Stimulated activated CD8-positive, alpha-beta memory T cell treated with anti-CD3 and anti-CD28 coated beads, Interleukin-7, amount 100 ng/mL, for 1 hour (primary cell): ENCODE data around the gene MEST.
"Not testable (repeated sequence)": the region's sequence is repeated elsewhere in the genome, so short reads cannot be mapped to it uniquely, and the experiment has no call there.

ENCODE experiments used
- DNase-seq, 2 donors: peaks; one replicate each; pipeline ENCODE4 v3.0.0-alpha.2; 2020; ENCODE audit warnings: low read depth in 2 of 2

The MEST gene

DNA sequence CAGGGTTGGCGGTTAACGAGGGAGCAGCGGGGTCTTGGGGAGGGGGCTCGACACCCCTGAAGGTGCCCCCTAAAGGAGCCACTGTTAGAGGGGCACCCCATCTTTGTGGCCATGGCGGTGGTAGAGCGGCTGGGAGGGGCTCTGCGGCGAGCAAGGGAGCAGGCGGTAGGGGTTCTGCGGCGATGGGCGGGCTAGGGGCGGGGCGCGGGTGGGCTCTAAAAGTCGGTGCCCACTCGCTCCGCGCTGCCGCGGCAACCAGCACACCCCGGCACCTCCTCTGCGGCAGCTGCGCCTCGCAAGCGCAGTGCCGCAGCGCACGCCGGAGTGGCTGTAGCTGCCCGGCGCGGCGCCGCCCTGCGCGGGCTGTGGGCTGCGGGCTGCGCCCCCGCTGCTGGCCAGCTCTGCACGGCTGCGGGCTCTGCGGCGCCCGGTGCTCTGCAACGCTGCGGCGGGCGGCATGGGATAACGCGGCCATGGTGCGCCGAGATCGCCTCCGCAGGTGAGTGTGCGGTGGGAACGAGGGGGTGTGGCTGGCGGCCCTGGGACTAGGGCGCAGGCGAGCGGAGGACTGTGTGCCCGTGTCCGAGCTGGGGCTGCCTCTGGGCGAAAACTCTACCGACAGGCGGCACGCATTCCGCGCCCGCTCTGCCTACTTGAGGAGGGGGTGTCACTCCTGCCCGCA, at the start of gene MEST:
Gene MEST, plus strand, starts transcription at position 245 of the 682 bp plus-strand sequence. Its CDS starts 229 bp downstream, at position 474.
- DNase-seq = no peak

DNA sequence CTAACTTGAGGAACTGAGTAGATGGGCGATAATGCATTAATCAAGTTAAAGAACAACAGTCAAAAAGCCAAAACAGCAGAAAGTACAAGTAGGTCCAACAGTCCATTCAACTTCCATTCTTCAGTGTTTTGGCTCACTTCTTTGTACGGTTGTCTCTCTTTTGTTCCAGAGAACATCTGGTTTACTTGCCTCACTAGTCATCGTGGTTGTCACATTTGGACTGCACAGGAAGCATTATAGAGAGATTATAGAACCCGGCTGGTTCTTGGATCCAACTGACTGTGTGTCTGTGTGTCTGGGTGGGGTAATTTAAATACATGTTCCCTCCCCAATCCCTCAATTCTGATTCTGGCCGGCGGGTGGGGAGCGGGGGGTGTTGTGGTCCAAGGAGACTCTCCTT, 49.3 kb upstream of the MEST start:
- no peak for DNase-seq

DNA sequence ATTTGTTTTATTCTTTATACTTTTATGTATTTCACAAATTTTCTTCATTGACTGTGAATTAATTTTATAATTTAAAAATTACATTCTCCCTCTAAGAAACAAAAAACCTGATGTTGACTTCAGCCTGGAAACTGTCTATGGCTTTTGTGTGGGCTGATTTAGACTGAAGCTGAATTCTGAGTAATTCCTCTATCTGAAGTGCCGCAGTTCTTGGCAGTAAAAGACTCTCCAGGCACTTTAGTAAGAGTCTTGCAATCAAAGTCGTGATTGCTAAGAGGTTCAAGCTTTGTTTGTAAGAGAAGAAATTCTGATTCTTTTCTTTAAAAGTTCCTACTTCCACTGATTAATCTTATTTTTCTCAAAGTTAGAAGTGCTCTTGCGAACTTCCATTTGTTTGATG, 47.7 kb upstream of the MEST start:
- DNase-seq = no peak

DNA sequence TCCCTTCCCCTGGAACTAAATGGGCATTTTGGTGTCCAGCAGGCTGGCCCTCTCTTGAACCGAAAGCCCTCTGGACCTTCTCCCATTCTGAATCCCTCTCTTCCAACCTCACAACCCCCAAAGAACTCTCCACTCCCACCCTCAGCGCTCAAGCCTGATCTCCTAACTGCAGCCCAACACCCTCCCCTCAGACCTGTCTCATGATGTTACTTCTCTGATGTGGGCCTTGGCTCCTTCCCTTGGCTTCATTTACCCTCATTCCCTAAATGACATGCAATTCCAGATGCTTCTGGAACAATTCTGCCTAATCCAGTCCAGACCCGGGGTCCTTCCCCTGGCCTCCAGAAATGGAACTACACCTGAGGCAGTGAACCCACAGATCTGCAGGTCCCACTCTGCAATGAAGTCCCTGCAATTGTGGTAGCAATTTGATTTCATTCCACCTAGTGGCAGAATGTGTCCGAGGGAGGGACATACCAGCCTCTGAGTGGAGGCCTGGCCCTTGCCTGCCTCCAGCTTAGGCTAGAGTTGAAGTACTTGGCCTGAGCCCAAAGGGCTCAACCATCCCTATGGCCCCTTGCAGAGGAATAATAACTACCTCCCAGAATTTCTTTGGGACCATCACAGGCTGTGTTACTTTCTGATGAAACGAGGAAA, 47.0 kb upstream of the MEST start:
- no peak for DNase-seq

DNA sequence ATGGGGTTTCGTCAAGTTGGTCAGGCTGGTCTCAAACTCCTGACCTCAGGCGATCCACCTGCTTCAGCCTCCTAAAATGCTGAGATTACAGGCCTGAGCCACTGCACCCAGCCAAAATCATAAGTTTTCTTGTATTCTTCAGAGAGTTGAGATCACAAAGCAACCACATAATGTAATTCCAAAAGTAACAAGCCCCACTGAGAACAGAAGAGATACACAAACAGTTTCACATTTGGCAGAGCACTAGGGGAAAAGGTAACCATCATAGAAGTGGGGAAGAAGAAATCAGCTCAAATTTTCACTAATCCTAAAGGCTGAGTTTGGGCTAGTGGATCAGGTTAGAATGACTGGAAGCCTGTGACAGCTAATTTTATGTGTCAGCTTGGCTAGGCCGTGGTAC, 45.6 kb upstream of the MEST start:
- DNase-seq = no peak

GRCh38 chr7:130451344-130451743, 40.5 kb upstream of the MEST start:
- not testable (repeated sequence) for DNase-seq

DNA sequence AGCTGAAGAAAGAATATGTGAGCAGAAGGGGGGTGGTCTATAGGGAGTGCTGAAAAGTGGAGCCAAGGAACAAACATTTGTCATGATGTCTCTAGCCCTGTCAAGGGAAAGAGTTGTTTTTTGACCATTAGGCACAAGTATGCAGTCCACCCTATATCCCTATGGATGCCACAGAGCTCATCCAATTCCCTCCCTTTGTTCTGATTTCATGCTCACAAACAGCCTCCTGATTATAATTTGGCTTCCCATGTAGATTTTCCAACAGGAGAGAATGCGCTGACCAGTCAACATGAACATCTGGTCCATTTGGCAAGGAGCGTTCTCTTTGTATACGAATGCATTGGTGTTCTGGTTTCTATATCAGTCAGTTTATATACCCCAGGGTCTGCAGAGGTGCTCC, 38.9 kb upstream of the MEST start:
- no peak for DNase-seq

DNA sequence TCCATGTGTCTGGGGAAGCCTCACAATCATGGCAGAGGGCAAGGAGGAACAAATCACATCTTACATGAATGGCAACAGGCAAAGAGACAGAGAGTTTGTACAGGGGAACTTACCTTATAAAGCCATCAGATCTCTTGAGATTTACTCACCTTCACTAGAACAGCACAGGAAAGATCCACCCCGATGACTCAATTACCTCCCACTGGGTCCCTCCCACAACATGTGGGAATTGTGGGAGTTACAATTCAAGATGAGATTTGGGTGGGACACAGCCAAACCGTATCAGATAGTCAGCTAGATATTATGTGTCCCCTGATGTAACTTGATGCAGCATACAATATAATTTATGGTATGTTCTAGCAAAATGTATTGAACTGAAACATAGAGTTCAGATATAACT, 36.9 kb upstream of the MEST start:
- DNase-seq = no peak

DNA sequence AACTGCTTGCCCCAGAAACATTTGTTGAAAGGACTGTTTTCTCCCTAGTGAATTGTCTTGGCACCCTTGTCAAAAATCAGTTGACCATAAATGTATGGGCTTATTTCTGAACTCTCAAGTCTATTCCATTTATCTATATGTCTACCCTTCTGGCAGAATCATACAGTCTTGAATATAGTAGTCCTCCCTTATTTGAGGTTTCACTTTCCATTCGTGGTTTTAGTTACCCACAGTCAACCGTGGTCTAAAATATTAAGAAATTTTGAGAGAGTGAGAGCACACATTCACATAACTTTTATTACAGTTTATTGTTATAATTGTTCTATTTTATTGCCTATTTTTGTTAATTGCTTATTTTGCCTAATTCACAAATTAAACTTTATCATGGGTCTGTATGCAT, 33.6 kb upstream of the MEST start:
- no peak for DNase-seq

DNA sequence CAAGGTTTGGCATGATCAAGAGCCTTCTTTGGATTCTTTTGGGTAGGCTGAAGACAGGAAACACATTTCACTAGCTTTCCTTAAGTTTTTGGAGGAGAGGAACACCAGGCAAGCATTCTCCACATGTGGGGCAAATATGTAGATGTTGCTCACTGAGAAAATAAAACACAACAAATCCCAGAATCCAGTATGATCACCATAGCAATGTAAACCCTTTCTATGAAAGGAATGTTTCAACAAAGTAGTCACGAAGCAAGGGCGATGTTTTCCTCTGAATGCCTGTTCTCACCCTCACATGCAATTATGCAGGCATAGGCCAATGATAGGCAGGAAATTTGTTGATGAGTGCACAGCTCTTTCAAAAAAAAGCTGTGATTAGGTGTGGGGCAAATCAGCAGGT, 30.6 kb upstream of the MEST start:
- DNase-seq = no peak

DNA sequence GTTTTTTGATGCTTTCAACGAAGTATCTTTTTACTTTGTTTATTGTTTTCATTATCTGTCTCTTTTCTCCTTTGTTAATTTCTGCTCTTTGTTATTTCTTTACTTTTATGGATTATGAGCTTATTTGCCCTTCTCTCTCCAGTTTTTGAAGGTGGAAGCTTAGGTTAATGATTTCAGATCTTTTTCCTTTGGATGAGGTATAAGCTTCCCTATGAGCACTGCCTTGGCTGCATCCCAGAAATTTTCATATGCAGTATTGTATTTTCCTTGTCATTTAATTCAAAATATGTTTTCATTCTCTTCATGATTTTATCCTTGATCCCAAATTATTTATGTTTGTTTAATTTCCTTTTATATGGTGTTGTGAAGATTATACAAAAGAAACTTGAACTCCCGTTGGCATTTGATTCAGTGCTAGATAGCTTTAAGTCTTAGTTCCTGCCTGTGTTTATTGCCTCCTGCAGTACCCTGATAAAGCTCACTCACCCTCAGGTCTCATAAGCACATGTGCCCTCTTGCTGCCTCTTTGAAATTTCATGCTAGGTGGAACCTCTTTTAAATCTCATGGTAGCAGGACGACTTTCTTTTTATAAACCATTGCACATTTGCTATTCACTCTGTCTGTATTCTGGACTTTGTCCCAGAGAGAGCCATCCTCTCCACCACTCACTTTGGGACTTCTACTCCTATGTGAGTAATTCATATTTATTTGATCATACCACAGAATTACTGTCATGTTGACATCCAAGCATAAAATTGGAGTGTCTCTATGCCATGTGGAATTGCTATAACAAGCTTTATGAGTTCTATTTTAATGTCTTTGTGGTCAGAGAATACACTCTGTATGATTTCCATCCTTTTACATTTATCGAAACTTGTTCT, 28.1 kb upstream of the MEST start:
- no peak for DNase-seq

DNA sequence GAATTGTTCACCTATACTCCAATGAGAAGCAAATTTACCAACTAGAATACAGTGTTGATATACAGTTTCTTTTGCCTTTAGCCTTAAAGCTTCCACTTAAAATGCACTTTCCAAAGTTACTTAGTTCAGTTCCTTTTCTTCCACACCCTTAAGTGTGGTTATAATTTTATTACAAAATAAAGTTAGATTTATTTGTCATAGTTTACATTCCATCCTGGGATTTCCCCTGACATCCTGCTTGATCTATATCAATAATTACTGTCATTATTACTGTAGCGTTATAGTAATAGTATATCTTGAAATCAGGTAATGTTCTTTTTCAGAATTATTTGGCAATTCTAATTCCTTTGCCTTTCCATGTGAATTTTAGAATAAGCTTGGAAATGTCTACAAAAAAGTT, 23.3 kb upstream of the MEST start:
- DNase-seq = no peak

- no peak for DNase-seq
These were observed 19.9 kb upstream of the MEST start for GRCh38 chr7:130471974-130472373.

GRCh38 chr7:130473289-130473688, 18.6 kb upstream of the MEST start:
- DNase-seq = no peak

DNA sequence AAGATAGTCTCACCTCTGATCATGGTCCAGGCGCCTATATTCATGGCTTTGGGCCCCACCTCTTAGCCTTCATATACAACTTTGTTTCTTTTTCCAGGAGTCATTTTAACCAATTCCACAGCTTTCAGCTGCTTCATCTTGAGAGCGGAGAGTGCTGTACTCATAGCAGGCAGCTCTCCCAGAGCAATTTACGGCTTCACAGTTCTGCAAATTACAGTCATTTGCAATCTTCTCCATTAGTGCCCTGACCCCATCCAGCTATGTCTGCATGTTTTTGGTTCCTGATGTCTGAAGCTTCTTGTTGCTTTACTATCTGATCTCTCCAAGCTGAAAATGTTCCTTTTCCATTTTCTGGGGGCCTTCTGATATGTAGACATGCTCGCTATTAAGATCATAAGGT, 18.0 kb upstream of the MEST start:
- DNase-seq = no peak

GRCh38 chr7:130475776-130476175, 16.1 kb upstream of the MEST start:
- DNase-seq = no peak

DNA sequence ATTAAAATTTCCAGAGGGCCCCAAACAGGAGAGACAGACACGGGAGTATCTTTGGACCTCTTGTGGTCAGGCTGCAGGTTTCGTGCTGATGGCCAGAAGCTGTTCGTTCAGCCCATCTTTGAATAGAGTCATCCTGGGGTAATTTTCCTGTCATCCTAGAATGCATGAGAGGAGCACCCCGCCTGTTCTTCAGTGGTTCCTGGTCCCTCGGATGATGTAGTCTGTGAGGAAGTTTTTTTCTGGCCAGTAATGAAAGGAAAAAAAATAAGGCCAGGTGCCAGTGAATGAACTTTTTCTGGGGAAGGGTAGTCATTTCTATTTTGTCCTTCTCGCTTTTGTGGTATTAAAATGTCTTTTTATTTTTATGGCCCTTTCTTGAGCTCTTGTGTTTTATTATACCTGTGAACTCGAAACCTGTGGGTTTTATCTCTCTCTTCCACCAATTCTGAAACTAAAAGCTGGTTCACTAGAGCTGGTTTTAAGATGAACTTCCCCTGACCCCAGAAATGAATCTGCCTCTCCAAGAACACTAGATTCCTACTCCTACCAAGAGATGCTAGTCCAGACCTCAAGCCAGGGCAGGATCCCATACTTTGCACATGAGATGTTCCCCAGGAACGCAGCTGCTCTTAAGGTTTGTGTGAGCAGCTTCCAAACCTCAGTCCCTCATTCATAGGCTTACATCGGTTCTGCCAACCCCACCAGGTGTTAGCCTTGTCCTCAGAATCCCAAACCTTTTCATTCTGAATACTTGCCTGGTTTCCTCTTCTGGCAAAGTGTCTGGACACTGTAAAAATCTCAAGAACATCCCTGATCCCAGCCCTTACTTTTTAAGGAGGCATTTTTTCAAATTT, 15.4 kb upstream of the MEST start:
- DNase-seq = no peak

- DNase-seq = no peak
These were observed 12.9 kb upstream of the MEST start for GRCh38 chr7:130478991-130479390.

DNA sequence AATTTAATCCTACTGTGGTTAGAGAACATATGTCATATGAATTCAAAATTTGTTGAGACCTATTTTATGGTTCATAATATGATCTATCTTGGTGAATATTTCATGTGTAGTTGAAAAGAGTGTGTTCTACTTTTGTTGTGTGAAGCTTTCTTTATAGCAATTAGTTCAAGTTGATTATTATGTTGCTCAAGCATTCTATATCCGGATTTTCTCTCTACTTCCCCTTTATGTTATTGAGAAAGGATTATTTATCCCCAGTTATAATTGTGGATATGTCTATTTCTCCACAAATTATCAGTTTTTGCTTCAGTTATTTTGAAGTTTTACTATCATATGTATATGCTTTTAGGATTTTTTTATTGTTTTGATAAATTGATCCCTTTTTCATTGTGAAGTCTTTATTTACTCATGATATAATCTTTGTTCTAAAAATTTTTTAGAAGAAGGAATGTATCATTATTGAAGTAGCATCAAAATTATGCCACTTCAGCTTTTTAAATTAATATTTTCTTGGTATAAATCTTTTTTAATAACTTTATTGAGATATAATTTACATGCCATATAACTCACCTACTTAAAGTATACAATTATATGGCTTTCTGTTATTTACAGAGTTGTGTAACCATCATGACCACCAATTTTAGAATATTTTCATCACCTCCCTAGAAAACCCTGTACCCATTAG, 12.0 kb upstream of the MEST start:
- DNase-seq = no peak

DNA sequence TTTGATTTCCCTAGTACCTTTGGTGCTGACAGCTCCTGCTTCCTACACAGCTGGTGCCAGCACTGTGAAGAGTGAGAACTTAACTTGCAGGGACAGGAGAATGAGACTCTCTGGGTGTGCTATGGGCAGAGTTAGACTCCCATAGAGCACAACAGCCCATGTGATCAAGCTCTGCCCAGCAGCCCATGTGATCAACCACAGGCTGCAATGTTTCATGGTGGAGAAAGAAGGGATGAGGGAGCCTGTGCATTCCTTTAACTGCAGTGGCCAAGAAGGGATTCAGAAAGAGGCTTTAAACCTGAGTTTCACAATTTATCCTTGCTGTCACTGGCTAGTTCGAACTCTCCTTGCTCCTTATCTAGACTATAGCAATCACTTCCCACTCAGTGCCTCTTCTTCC, 10.0 kb upstream of the MEST start:
- DNase-seq = no peak

GRCh38 chr7:130483031-130483430, 8.9 kb upstream of the MEST start:
- no peak for DNase-seq
